Progenitor cell of endocrine pancreas (in vitro differentiated cells): ENCODE measurements around the gene SPATA46. TPM values are rescaled to one million over a fixed set of nuclear protein-coding genes. Genes with fewer than 3 reads are reported as not detected.
"Not testable (repeated sequence)": the region's sequence is repeated elsewhere in the genome, so short reads cannot be mapped to it uniquely, and the experiment has no call there.

Experiments used
- DNase-seq: peaks from one replicate; pipeline ENCODE4 v3.0.0; 2021; ENCODE audit warnings: low spot score; ENCODE audit not compliant: unreplicated experiment
- H3K27ac Mint-ChIP-seq: 2 replicates; pipeline ENCODE4 v1.8.0; 2021; ENCODE audit warnings: mild to moderate bottlenecking, moderate library complexity, mixed read lengths
- H3K27me3 Mint-ChIP-seq: 2 replicates; pipeline ENCODE4 v1.8.0; 2021; ENCODE audit warnings: mixed read lengths
- H3K36me3 Mint-ChIP-seq: 2 replicates; pipeline ENCODE4 v1.8.0; 2022; ENCODE audit warnings: mixed read lengths; ENCODE audit not compliant: insufficient read depth
- H3K4me1 Mint-ChIP-seq: 2 replicates; pipeline ENCODE4 v1.8.0; 2021; ENCODE audit warnings: low read depth, mixed read lengths
- H3K4me3 Mint-ChIP-seq: 2 replicates; pipeline ENCODE4 v1.8.0; 2021; ENCODE audit warnings: low read depth, mild to moderate bottlenecking, moderate library complexity, mixed read lengths
- H3K9me3 Mint-ChIP-seq: 2 replicates; pipeline ENCODE4 v1.8.0; 2021; ENCODE audit warnings: low read depth, mixed read lengths
- total RNA-seq: library from RNA; stranded (reverse); gene quantifications from 2 replicates; pipeline ENCODE4 v1.2.1, GENCODE V29; 2021
- TF ChIP-seq, protein P1 (sequence below): fragments of 200-600 bp; sonication (generic); IDR thresholded peaks from one replicate; pipeline ENCODE4 v1.5.0; 2021; ENCODE audit warnings: antibody characterized with exemption, mild to moderate bottlenecking; ENCODE audit not compliant: unreplicated experiment

SPATA46 gene
- total RNA-seq, 1 donor from 2014 or later = not detected

- peaks cover 5% of the 10 kb centered on the region for H3K36me3 Mint-ChIP-seq
- H3K4me1 Mint-ChIP-seq = no peaks in the 10 kb centered on the region
- TF ChIP-seq, protein P1, sequence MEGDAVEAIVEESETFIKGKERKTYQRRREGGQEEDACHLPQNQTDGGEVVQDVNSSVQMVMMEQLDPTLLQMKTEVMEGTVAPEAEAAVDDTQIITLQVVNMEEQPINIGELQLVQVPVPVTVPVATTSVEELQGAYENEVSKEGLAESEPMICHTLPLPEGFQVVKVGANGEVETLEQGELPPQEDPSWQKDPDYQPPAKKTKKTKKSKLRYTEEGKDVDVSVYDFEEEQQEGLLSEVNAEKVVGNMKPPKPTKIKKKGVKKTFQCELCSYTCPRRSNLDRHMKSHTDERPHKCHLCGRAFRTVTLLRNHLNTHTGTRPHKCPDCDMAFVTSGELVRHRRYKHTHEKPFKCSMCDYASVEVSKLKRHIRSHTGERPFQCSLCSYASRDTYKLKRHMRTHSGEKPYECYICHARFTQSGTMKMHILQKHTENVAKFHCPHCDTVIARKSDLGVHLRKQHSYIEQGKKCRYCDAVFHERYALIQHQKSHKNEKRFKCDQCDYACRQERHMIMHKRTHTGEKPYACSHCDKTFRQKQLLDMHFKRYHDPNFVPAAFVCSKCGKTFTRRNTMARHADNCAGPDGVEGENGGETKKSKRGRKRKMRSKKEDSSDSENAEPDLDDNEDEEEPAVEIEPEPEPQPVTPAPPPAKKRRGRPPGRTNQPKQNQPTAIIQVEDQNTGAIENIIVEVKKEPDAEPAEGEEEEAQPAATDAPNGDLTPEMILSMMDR = no peak
- H3K27me3 Mint-ChIP-seq = peaks cover 2% of the 10 kb centered on the region
- DNase-seq = no peak
- no peaks in the 10 kb centered on the region for H3K9me3 Mint-ChIP-seq
- no peak overlapping the region for H3K27ac Mint-ChIP-seq
- H3K4me3 Mint-ChIP-seq = no peak overlapping the region
Measured at GRCh38 chr1:162359523-162360236, 17.0 kb downstream of the SPATA46 start.

- peaks cover 2% of the 10 kb centered on the region for H3K4me1 Mint-ChIP-seq
- TF ChIP-seq, protein P1 = no peak
- peaks cover 2% of the 10 kb centered on the region for H3K27me3 Mint-ChIP-seq
- H3K27ac Mint-ChIP-seq = no peak overlapping the region
- DNase-seq = no peak
- H3K36me3 Mint-ChIP-seq = peaks cover 5% of the 10 kb centered on the region
- no peak overlapping the region for H3K4me3 Mint-ChIP-seq
- no peaks in the 10 kb centered on the region for H3K9me3 Mint-ChIP-seq
Measured at GRCh38 chr1:162358928-162359327, 17.7 kb downstream of the SPATA46 start.

- no peak overlapping the region for H3K27ac Mint-ChIP-seq
- H3K9me3 Mint-ChIP-seq = no peaks in the 10 kb centered on the region
- H3K4me1 Mint-ChIP-seq = peaks cover 2% of the 10 kb centered on the region
- H3K27me3 Mint-ChIP-seq = peaks cover 2% of the 10 kb centered on the region
- TF ChIP-seq, protein P1 = peak; percentile 62
- DNase-seq = no peak
- peaks cover 5% of the 10 kb centered on the region for H3K36me3 Mint-ChIP-seq
- H3K4me3 Mint-ChIP-seq = no peak overlapping the region
Measured at GRCh38 chr1:162357681-162358266, 18.9 kb downstream of the SPATA46 start.

GRCh38 chr1:162353702-162354101 is 23.0 kb downstream of the SPATA46 start:
- H3K36me3 Mint-ChIP-seq = peaks cover 5% of the 10 kb centered on the region
- TF ChIP-seq, protein P1 = no peak
- H3K4me1 Mint-ChIP-seq = peaks cover 17% of the 10 kb centered on the region
- no peak overlapping the region for H3K4me3 Mint-ChIP-seq
- DNase-seq = no peak
- H3K9me3 Mint-ChIP-seq = no peaks in the 10 kb centered on the region
- peaks cover 10% of the 10 kb centered on the region for H3K27me3 Mint-ChIP-seq
- H3K27ac Mint-ChIP-seq = no peak overlapping the region

GRCh38 chr1:162353078-162353477 is 23.6 kb downstream of the SPATA46 start:
- Mint-ChIP-seq H3K27me3 (peaks cover 10% of the 10 kb centered on the region), H3K36me3 (peaks cover 5% of the 10 kb centered on the region), H3K4me3 (no peak overlapping the region), H3K9me3 (no peaks in the 10 kb centered on the region), H3K27ac (no peak overlapping the region), H3K4me1 (peaks cover 19% of the 10 kb centered on the region)
- TF ChIP-seq, protein P1 = no peak
- no peak for DNase-seq

DNA sequence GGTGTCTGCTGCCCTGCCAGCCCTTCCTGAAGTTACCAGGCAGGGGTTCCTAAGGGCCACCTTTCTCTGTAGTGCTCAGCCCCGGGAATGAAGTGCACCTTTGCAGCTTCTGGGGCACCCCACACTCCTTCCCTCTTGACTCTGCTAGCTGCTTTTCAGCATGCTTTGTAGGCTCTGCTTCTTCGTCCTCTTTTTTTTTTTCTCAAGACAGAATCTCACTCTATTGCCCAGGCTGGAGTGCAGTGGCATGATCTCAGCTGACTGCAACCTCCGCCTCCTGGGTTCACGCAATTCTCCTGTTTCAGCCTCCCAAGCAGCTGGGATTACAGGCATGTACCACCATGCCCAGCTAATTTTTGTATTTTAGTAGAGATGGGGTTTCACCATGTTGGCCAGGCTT is 24.8 kb downstream of the SPATA46 start:
- H3K4me1 Mint-ChIP-seq = peaks cover 31% of the 10 kb centered on the region
- DNase-seq, H3K36me3 Mint-ChIP-seq, H3K9me3 Mint-ChIP-seq, H3K4me3 Mint-ChIP-seq, H3K27ac Mint-ChIP-seq: not testable (repeated sequence)
- H3K27me3 Mint-ChIP-seq = peaks cover 10% of the 10 kb centered on the region
